A549 (cell line): Measurements from ENCODE around the gene ZFPL1. TPM values are rescaled to one million over a fixed set of nuclear protein-coding genes. Genes with fewer than 3 reads are reported as not detected.
A peak's percentile ranks its signal among the peaks of the same experiment; 100 is the strongest.

ENCODE experiments used
- ATAC-seq, 2 experiments: fragments of 200-7000 bp in 1 of 2; fragments of >200 bp in 1 of 2; cut with Nextera tagmentation in 1 of 2; cut with Tn5 transposase in 1 of 2; 3 replicates each; pipeline versions ENCODE4 v1.8.0 to v1.9.1; 2018 to 2020; ENCODE audit warnings: mild to moderate bottlenecking in 1 of 2, moderate library complexity in 1 of 2
- CTCF ChIA-PET: fragments of 300-600 bp; sonication (Branson Sonifier 250); formaldehyde crosslinking; extraction: SDS; loops from one replicate; lab custom pipeline; 2021; ENCODE audit warnings: antibody characterized with exemption, inconsistent platforms; lab: Yijun Ruan, JAX
- POLR2A ChIA-PET: fragments of 350-600 bp; formaldehyde crosslinking; extraction: SDS; loops from one replicate; lab custom pipeline; 2021; ENCODE audit warnings: antibody characterized with exemption, inconsistent platforms; lab: Yijun Ruan, JAX
- DNase-seq, 2 experiments: peaks; one replicate each; pipeline versions ENCODE4 v3.0.0 to v3.0.0-alpha.2; 2011 to 2016; ENCODE audit warnings: low read depth in 1 of 2, low spot score in 1 of 2
- FAIRE-seq: peaks from 2 replicates; lab custom pipeline; 2011; peaks lifted over from hg19 to GRCh38; lab: Jason Lieb, UNC
- H3K27ac ChIP-seq, 2 experiments: fragments of >200 bp; sonication (Bioruptor Twin); formaldehyde crosslinking; 3 replicates each; pipeline ENCODE4 v1.5.1; 2016 to 2017
- H3K4me1 ChIP-seq: fragments of >200 bp; sonication (Bioruptor Twin); formaldehyde crosslinking; 3 replicates; pipeline ENCODE4 v1.6.1; 2016
- H3K4me2 ChIP-seq: fragments of >200 bp; sonication (Bioruptor Twin); formaldehyde crosslinking; 3 replicates; pipeline ENCODE4 v1.6.1; 2016
- H3K4me3 ChIP-seq: fragments of >200 bp; sonication (Bioruptor Twin); formaldehyde crosslinking; 3 replicates; pipeline ENCODE4 v1.5.1; 2016
- H3K9me3 ChIP-seq: fragments of >200 bp; sonication (Bioruptor Twin); formaldehyde crosslinking; 3 replicates; pipeline ENCODE4 v1.6.1; 2016
- BHLHE40 ChIP-seq: IDR thresholded peaks from 2 replicates; pipeline ENCODE4 v1.6.1; 2012; ENCODE audit warnings: low read depth, low read length, inconsistent platforms
- EHF ChIP-seq: fragments of 250-450 bp; sonication (Bioruptor Pico); IDR thresholded peaks from 2 replicates; pipeline ENCODE4 v1.5.0; 2020; ENCODE audit warnings: mild to moderate bottlenecking
- EHMT2 ChIP-seq: fragments of 200-600 bp; sonication (generic); IDR thresholded peaks from 2 replicates; pipeline ENCODE4 v1.6.1; 2016; ENCODE audit warnings: antibody characterized with exemption, low read depth, mild to moderate bottlenecking, moderate library complexity
- ESRRA ChIP-seq: fragments of 150-350 bp; IDR thresholded peaks from 2 replicates; pipeline ENCODE4 v1.6.1; 2014; ENCODE audit warnings: mild to moderate bottlenecking, low read length, borderline replicate concordance
- FOSB ChIP-seq: fragments of 250-450 bp; sonication (Bioruptor Pico); IDR thresholded peaks from 2 replicates; pipeline ENCODE4 v1.5.0; 2020; ENCODE audit warnings: mild to moderate bottlenecking, moderate library complexity
- HES2 ChIP-seq: fragments of >200 bp; sonication (Bioruptor Twin); formaldehyde crosslinking; IDR thresholded peaks from 2 replicates; pipeline ENCODE4 v1.6.1; 2016
- HMGXB4 ChIP-seq: fragments of 250-450 bp; sonication (Bioruptor Pico); IDR thresholded peaks from 2 replicates; pipeline ENCODE4 v1.5.0; 2021; ENCODE audit warnings: mild to moderate bottlenecking, moderate library complexity, borderline replicate concordance
- HOXB13 ChIP-seq: fragments of 250-450 bp; sonication (Bioruptor Pico); IDR thresholded peaks from 2 replicates; pipeline ENCODE4 v1.5.0; 2020; ENCODE audit warnings: low read depth, mild to moderate bottlenecking, moderate library complexity
- KDM1A ChIP-seq: fragments of 200-600 bp; sonication (generic); IDR thresholded peaks from 2 replicates; pipeline ENCODE4 v1.6.1; 2016; ENCODE audit warnings: low read depth, mild to moderate bottlenecking
- KDM5A ChIP-seq: fragments of 200-600 bp; sonication (generic); IDR thresholded peaks from 2 replicates; pipeline ENCODE4 v1.6.1; 2016; ENCODE audit warnings: antibody characterized with exemption, mild to moderate bottlenecking
- MAX ChIP-seq: IDR thresholded peaks from 2 replicates; pipeline ENCODE4 v1.6.1; 2012
- MYC ChIP-seq: IDR thresholded peaks from 2 replicates; pipeline ENCODE4 v1.6.1; 2012; ENCODE audit warnings: mild to moderate bottlenecking, inconsistent platforms, low read length, improper control_type of control experiment, borderline replicate concordance
- NR3C1 ChIP-seq: fragments of >200 bp; sonication (Bioruptor Twin); formaldehyde crosslinking; IDR thresholded peaks from 3 replicates; pipeline ENCODE4 v1.6.1; 2017
- RAD21 ChIP-seq, 2 experiments: fragments of >200 bp in 1 of 2; sonication (Bioruptor Twin) in 1 of 2; formaldehyde crosslinking in 1 of 2; IDR thresholded peaks in 1 of 2; conservative IDR thresholded peaks in 1 of 2; 2 replicates in 1 of 2; 3 replicates in 1 of 2; pipeline ENCODE4 v1.6.1; 2012 to 2018; ENCODE audit warnings: inconsistent platforms in 1 of 2
- RFX5 ChIP-seq: fragments of 450-650 bp; IDR thresholded peaks from 2 replicates; pipeline ENCODE4 v1.7.1; 2014; ENCODE audit warnings: antibody characterized with exemption, mild to moderate bottlenecking, moderate library complexity
- RNF2 ChIP-seq: fragments of 200-600 bp; sonication (generic); IDR thresholded peaks from 2 replicates; pipeline ENCODE4 v1.6.1; 2016; ENCODE audit warnings: low read depth, mild to moderate bottlenecking, antibody characterized with exemption, moderate library complexity, borderline replicate concordance
- TFCP2L1 ChIP-seq: fragments of 250-450 bp; sonication (Bioruptor Pico); IDR thresholded peaks from 2 replicates; pipeline ENCODE4 v1.5.0; 2021; ENCODE audit warnings: mild to moderate bottlenecking
- TP53 ChIP-seq: fragments of 250-450 bp; sonication (Bioruptor Pico); IDR thresholded peaks from 2 replicates; pipeline ENCODE4 v1.5.0; 2021; ENCODE audit warnings: mild to moderate bottlenecking, moderate library complexity
- ZC3H11A ChIP-seq: fragments of 450-650 bp; IDR thresholded peaks from 2 replicates; pipeline ENCODE4 v1.6.1; 2014; ENCODE audit warnings: antibody characterized with exemption, mild to moderate bottlenecking
- ZSCAN20 ChIP-seq: fragments of 250-450 bp; sonication (Bioruptor Pico); IDR thresholded peaks from 2 replicates; pipeline ENCODE4 v1.8.0; 2022; ENCODE audit warnings: mild to moderate bottlenecking, moderate library complexity
- WGBS: methylation state at CpG from one replicate; pipeline ENCODE4 v1.1.6; 2017; ENCODE audit errors: missing lambda C conversion rate; 5-methylcytosine and 5-hydroxymethylcytosine counted together
- polyA plus RNA-seq, 4 experiments: library from polyadenylated mRNA; depleted of rRNA in 3 of 4; stranded (reverse); fragments of >200 nt; fragmentation: RNase III in 1 of 4; extraction: RNeasy Plus Mini Kit Qiagen cat#74134 plus additional on column Dnase treatment in 1 of 4; gene quantifications; 2 replicates in 3 of 4; 3 replicates in 1 of 4; pipeline ENCODE4 v1.2.3, GENCODE V29; 2011 to 2017

The ZFPL1 gene
- polyA plus RNA-seq, 2 of the 4 experiments (the other 2 are of a cell fraction), result 30.1 to 31.7 TPM

- peak; percentile 81 for TF ChIP-seq MAX
- no peak for TF ChIP-seq ESRRA
- TF ChIP-seq RNF2, result no peak
Measured at GRCh38 chr11:65083834-65084597, at the start of gene ZFPL1, which contains the start of gene CDCA5 (continued).

GRCh38 chr11:65034423-65034822, 49.6 kb upstream of the ZFPL1 start:
- FAIRE-seq, result no peak
- H3K4me2 ChIP-seq, result no peak overlapping the region
- H3K9me3 ChIP-seq, result no peaks in the 10 kb centered on the region
- POLR2A ChIA-PET, result no interaction called here
- H3K4me1 ChIP-seq, result no peaks in the 10 kb centered on the region
- no peak overlapping the region for H3K27ac ChIP-seq
- WGBS, result 66% methylated on average over 2 of the region's 2 CpGs
- ATAC-seq, result no peak
- TF ChIP-seq RFX5 (no peak), RAD21 (conservative IDR thresholded peaks at IDR 0.05 in 1 of 2, IDR thresholded peaks at IDR 0.05 in 1 of 2) (no peak), EHF (no peak), NR3C1 (no peak), KDM5A (no peak), HOXB13 (no peak), BHLHE40 (no peak), TFCP2L1 (CRISPR knock-in tag) (no peak), EHMT2 (no peak), TP53 (no peak), FOSB (CRISPR knock-in tag) (no peak), HES2 (no peak), HMGXB4 (CRISPR knock-in tag) (no peak), KDM1A (no peak)
- no peak for DNase-seq
- CTCF ChIA-PET, result interaction anchor here (0.7 to 8.6 kb wide), 4 partner anchors 9 to 281 kb away, joined by 3 to 60 read pairs (median 4); partner anchors contain the start of gene ARL2
- H3K4me3 ChIP-seq, result no peak overlapping the region

GRCh38 chr11:65035579-65035978, 48.4 kb upstream of the ZFPL1 start:
- whole genome bisulfite sequencing, result 80% methylated on average over 11 of the region's 11 CpGs
- no peak overlapping the region for H3K4me2 ChIP-seq
- ChIA-PET POLR2A (no interaction called here), CTCF (interaction anchor here (1.1 to 8.6 kb wide), 5 partner anchors 22 to 82 kb away, joined by 3 to 60 read pairs (median 7); partner anchors contain the start of genes ARL2, TM7SF2 and ZNHIT2)
- DNase-seq (no peak), ATAC-seq (no peak; a peak in 1 of 6 replicates), FAIRE-seq (no peak)
- no peak overlapping the region for H3K4me3 ChIP-seq
- peaks cover 6% of the 10 kb centered on the region; the same call in 2 of the 3 replicates for H3K4me1 ChIP-seq
- H3K27ac ChIP-seq, result no peak overlapping the region
- no peaks in the 10 kb centered on the region for H3K9me3 ChIP-seq
- TF ChIP-seq HES2 (no peak), FOSB (CRISPR knock-in tag) (no peak), ZC3H11A (no peak)

- no peak overlapping the region for H3K4me3 ChIP-seq
- ATAC-seq, result no peak
- POLR2A ChIA-PET, result interaction anchor here (0.6 kb wide), 1 partner anchor 13 kb away, joined by 8 read pairs; no protein-coding TSS in a partner anchor
- no peak for FAIRE-seq
- no peak overlapping the region for H3K27ac ChIP-seq
- H3K9me3 ChIP-seq, result no peaks in the 10 kb centered on the region
- DNase-seq, result no peak
- WGBS, result 88% methylated on average over 6 of the region's 6 CpGs
- H3K4me2 ChIP-seq, result no peak overlapping the region
- peaks cover 6% of the 10 kb centered on the region; the same call in 2 of the 3 replicates for H3K4me1 ChIP-seq
- TF ChIP-seq RAD21 (conservative IDR thresholded peaks at IDR 0.05 in 1 of 2, IDR thresholded peaks at IDR 0.05 in 1 of 2) (no peak), ZSCAN20 (CRISPR knock-in tag) (no peak), MYC (no peak), HMGXB4 (CRISPR knock-in tag) (no peak)
- CTCF ChIA-PET, result interaction anchor here (0.6 to 8.6 kb wide), 6 partner anchors 17 to 278 kb away, joined by 3 to 60 read pairs (median 4); partner anchors contain the start of gene ARL2
Measured at GRCh38 chr11:65036931-65037330, 47.1 kb upstream of the ZFPL1 start.
